ENCODE measurements around the gene ISYNA1. TPM values are rescaled to one million over a fixed set of nuclear protein-coding genes. Genes with fewer than 3 reads are reported as not detected.
A peak's percentile ranks its signal among the peaks of the same experiment; 100 is the strongest.
"Not testable (repeated sequence)": the region's sequence is repeated elsewhere in the genome, so short reads cannot be mapped to it uniquely, and the experiment has no call there.

The ISYNA1 gene
- total and polyA plus RNA-seq, 5 donors, result 36.9 to 55.4 (median 48.5) TPM

DNA sequence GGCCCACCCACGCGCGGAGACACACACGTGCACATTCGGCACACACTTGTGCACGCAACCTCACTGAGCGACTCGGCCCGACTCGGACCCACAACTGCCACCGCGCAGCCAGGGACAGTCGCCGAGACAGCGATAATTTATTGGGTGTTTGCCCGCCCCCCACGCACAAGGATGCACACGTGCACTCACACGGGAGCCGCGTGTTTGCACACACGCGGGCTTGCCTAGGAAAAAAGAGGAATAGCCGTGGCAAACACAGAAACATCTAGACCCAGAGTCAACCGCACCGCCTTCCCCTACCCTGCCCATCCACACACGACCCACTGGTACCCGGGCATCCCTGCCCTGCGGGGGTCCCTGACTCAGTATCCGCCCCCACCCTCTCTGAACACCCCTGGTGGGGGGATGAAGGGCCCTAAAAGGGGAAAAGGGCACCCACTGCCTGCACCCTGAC, 19.9 kb downstream of the ISYNA1 start:
- Histone ChIP-seq H3K9me3 (ENCODE audit: control insufficient read depth, low read length) (no peaks in the 10 kb centered on the region), H3K27ac (ENCODE audit: low read length) (peak overlapping the region; percentile 62), H3K27me3 (ENCODE audit: control insufficient read depth, insufficient read depth) (no peaks in the 10 kb centered on the region), H3K4me1 (ENCODE audit: control insufficient read depth, insufficient read depth, low read length) (peaks cover 7% of the 10 kb centered on the region), H3K4me3 (ENCODE audit: low read length) (no peak overlapping the region)
- DNase-seq, result peak in 2 of 3 donors; percentile 44 to 86
- 10% methylated on average over 30 of the region's 30 CpGs for WGBS
- intact Hi-C loops (cut with DNase I), result loop anchor here in 2 of 4 donors (10.0 kb wide), 2 partner anchors 143 to 213 kb away; partner anchors contain the start of genes RAB3A (in 2 of the 2) and IQCN (in 1 of the 2)
- ATAC-seq, result no peak

DNA sequence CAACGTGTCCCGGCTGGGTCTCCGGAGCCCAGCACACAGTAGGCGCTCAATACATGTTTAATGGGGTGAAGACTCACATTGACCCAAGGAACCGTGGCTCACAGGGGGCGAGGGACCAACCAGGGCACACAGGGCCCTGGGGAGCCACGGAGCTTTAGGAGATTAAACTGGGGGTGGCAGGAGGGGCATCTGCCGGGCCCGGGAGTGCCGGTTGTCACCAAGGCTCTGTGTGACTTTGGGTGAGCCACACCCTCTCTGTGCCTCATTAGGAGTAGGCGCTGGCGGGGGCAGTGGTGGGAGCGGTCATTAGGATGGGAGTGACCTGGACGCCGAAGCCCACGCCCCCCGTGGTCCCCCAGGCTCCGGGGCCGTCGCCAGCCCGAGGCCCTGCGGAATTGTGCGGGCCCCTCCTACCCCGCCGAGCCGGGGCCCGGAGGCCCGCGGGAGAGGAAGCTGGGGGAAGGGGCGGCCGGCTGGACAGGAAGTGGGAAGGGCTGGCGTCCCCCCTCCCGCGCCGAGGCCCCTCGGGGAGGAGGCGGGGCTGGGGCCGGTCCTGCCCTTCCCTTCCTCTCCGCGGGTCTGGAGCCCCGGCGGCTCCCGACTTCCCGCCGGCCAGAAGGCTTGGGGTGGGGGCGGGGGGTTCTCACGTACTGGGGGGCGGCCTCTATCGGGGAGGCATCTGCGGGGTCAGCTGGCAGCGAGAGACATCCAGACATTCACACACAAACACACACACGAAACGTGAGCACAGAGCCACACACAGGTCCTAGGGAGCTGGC, 20.5 kb downstream of the ISYNA1 start:
- DNase-seq (peak; percentile 91 to 97 (median 95)), ATAC-seq (peak; percentile 70 to 73)
- Histone ChIP-seq H3K27ac (ENCODE audit: low read length) (peak overlapping the region; percentile 98), H3K4me1 (ENCODE audit: control insufficient read depth, insufficient read depth, low read length) (peaks cover 7% of the 10 kb centered on the region), H3K9me3 (ENCODE audit: control insufficient read depth, low read length) (no peaks in the 10 kb centered on the region), H3K4me3 (ENCODE audit: low read length) (peak overlapping the region; percentile 12), H3K27me3 (ENCODE audit: control insufficient read depth, insufficient read depth) (no peaks in the 10 kb centered on the region)
- intact Hi-C loops (cut with DNase I), result loop anchor here in 2 of 4 donors (10.0 kb wide), 2 partner anchors 143 to 213 kb away; partner anchors contain the start of genes RAB3A (in 2 of the 2) and IQCN (in 1 of the 2)
- WGBS, result under 1% methylated on average over 53 of the region's 53 CpGs

DNA sequence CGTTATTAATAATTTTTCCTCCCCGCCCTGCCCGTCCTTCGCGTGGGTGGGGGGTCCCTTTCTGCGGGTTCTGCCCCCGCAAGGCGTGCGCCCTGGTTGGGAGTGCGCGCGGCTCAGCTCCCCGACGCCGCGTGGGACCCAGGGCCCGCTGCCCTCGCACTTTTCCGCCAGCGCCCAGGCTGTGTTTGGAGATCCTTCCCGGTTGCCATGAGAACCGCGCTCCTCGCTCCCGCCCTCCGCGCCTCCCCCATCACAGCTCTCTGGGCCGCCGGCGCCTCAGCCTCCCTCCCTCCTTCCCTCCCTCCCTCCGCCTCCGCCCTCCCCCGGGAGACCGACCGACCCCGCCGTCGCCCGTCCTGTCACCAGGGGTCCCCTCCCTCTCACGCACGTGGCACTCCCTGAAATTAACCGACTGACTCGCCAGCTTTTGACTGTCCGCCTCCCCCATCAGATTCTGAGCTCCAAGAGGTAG, 21.1 kb downstream of the ISYNA1 start:
- H3K27me3 ChIP-seq (ENCODE audit: control insufficient read depth, insufficient read depth), result no peaks in the 10 kb centered on the region
- ATAC-seq (peak; percentile 69 to 72), DNase-seq (peak; percentile 96 to 98 (median 98))
- peak overlapping the region; percentile 98 for H3K27ac ChIP-seq (ENCODE audit: low read length)
- WGBS, result under 1% methylated on average over 44 of the region's 44 CpGs
- intact Hi-C loops (cut with DNase I), result loop anchor here in 2 of 4 donors (10.0 kb wide), 2 partner anchors 142 to 212 kb away; partner anchors contain the start of genes RAB3A (in 2 of the 2) and IQCN (in 1 of the 2)
- no peaks in the 10 kb centered on the region for H3K9me3 ChIP-seq (ENCODE audit: control insufficient read depth, low read length)
- peak overlapping the region; percentile 12 for H3K4me3 ChIP-seq (ENCODE audit: low read length)
- H3K4me1 ChIP-seq (ENCODE audit: control insufficient read depth, insufficient read depth, low read length), result peaks cover 7% of the 10 kb centered on the region

DNA sequence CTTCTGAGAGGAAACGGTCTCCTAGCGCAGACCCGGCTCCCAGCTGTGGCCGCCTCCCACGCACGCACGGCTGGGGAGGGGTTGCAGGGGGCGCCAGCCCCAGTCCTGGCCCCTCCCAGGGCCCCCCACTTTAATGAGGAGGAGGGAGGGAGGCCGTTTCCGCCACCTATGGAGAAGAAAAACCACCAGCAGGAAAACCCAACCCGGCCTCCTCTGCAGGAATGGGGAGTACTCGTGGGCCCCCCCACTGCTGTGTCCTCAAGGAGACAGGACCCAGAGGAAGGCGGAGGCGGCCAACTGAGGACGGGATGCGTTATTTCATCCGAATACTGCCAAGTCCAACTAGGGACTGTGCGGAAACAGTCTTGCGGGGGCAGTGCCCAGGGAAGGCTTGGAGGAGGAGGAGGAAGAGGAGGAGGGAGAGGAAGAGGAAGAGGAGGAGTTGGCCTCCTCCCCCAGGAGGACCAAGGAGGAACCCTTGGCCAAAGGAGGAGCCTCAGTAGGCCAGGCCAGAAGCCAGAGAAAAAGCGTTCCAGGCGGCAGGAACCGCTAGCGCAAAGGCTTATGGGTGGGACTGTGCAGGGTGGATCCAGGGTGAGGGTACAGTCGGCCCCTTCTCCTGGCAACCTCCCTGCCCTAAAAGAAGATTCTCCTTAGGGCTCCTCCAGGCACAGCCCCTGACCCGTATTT, 22.6 kb downstream of the ISYNA1 start:
- Histone ChIP-seq H3K27ac (ENCODE audit: low read length) (peak overlapping the region; percentile 92), H3K4me1 (ENCODE audit: control insufficient read depth, insufficient read depth, low read length) (peaks cover 7% of the 10 kb centered on the region), H3K4me3 (ENCODE audit: low read length) (peak overlapping the region; percentile 12), H3K27me3 (ENCODE audit: control insufficient read depth, insufficient read depth) (no peaks in the 10 kb centered on the region), H3K9me3 (ENCODE audit: control insufficient read depth, low read length) (no peaks in the 10 kb centered on the region)
- peak; percentile 42 to 52 for ATAC-seq
- 25% methylated on average over 25 of the region's 25 CpGs for WGBS
- DNase-seq, result peak; percentile 88 to 94 (median 93)
- intact Hi-C loops (cut with DNase I), result loop anchor here in 2 of 4 donors (10.0 kb wide), 2 partner anchors 141 to 211 kb away; partner anchors contain the start of genes RAB3A (in 2 of the 2) and IQCN (in 1 of the 2)

DNA sequence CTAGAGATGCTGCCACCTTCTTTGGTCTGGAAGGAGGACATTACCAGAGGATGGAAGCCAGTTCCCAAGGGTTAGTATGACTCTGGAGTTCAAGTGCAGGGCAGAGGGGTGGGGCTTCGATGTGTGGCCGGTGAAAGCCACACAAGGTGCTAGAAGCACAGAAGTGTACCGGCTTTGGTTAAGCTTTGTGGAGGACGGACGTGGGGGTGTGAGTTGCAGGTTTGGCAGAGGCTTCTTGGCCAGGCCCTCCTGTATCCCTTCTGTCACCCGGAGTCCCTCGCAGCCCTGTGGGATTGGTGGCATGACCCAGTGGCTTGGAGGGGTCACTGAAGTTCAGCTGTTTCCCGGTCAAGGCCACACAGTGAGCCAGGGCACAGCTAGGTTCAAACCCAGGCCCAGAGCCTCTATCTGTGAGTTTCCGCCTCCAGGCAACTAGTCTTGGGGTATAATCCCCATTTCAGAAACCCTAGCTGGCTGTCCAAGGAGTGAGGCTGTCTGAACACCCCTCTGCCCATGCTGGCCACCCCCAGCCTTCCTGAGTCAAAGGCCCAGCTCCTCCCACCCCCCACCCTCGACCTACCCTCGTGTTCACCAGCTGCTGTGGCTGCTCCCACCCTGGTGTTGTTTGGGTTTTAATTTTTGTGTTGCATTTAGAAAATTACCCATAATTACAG, 23.3 kb downstream of the ISYNA1 start:
- Histone ChIP-seq H3K4me1 (ENCODE audit: control insufficient read depth, insufficient read depth, low read length) (peaks cover 7% of the 10 kb centered on the region), H3K9me3 (ENCODE audit: control insufficient read depth, low read length) (no peaks in the 10 kb centered on the region), H3K4me3 (ENCODE audit: low read length) (peak overlapping the region; percentile 12), H3K27ac (ENCODE audit: low read length) (peak overlapping the region; percentile 92), H3K27me3 (ENCODE audit: control insufficient read depth, insufficient read depth) (no peaks in the 10 kb centered on the region)
- WGBS, result 13% methylated on average over 11 of the region's 11 CpGs
- ATAC-seq (no peak), DNase-seq (peak; percentile 36 to 73 (median 72))
- intact Hi-C loops (cut with DNase I), result loop anchor here in 2 of 4 donors (5.0 to 10.0 kb wide), 4 partner anchors 62 to 210 kb away; partner anchors contain the start of genes RAB3A (in 2 of the 2) and IQCN (in 1 of the 2)

DNA sequence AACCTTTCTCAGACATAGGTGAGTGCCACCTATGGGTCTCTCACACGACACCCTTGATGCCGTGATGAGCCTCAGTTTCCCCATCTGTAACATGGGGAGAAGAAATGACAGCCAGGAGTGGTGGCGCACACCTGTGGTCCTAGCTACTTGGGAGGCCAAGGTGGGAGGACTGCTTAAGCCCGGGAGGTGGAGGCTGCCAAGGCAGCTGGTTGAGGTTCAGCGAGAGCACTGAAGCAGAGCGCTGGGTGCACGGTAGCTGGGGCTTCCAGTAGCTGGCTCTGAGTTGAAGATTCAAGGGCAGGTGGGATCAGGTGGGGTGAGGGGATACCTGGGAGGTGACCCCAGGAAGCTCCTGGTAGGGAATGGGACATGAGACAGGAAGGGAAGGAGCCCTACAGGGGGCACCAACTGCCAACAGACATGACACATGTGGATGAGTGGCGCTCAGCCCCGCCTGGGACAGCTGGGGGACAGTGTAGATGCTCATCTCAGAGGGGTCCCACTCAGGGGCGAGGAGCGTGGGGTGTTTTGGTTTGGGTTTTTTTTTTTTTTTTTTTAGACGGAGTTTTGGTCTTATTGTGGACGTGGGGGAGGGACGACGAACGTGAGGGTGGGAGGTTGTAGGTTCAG, 25.2 kb downstream of the ISYNA1 start:
- 82% methylated on average over 15 of the region's 16 CpGs for WGBS
- Histone ChIP-seq H3K4me1 (ENCODE audit: control insufficient read depth, insufficient read depth, low read length) (peaks cover 4% of the 10 kb centered on the region), H3K27ac (ENCODE audit: low read length) (no peak overlapping the region), H3K4me3 (ENCODE audit: low read length) (no peak overlapping the region), H3K9me3 (ENCODE audit: control insufficient read depth, low read length) (no peaks in the 10 kb centered on the region), H3K27me3 (ENCODE audit: control insufficient read depth, insufficient read depth) (no peaks in the 10 kb centered on the region)
- DNase-seq, result peak in 1 of 3 donors; percentile 64
- ATAC-seq, result no peak
- intact Hi-C loops (cut with DNase I), result loop anchor here in 2 of 4 donors (5.0 to 10.0 kb wide), 4 partner anchors 60 to 208 kb away; partner anchors contain the start of genes RAB3A (in 2 of the 2) and IQCN (in 1 of the 2)

DNA sequence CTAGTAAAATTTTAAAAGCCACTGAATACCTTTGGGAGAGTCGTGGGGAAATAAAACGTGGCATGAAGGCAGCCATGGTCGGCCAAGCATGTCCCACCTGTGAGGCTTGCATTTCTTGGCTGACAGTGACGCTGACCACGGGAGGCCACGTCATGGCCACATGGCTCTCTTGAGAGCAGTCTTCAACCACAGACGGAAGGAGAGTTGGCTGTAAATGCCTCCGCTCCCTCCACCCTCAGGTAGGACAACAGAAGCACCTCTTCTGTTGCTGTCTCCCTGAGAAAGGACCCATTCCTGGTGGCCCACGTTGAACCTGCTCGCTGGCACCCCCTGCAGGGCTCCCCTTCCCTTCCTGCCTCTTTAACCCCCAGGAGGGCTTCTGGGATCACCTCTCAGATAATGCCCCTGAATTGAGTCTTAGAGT, 29.9 kb downstream of the ISYNA1 start:
- WGBS, result 51% methylated on average over 10 of the region's 10 CpGs
- DNase-seq (peak in 2 of 3 donors; percentile 68 to 69), ATAC-seq (no peak)
- intact Hi-C loops (cut with DNase I), result loop anchor here in 2 of 4 donors (10.0 kb wide), 3 partner anchors 63 to 193 kb away; partner anchors contain the start of gene PGPEP1 (in 1 of the 2)
- H3K27me3 ChIP-seq (ENCODE audit: control insufficient read depth, insufficient read depth), result no peaks in the 10 kb centered on the region
- H3K27ac ChIP-seq (ENCODE audit: low read length), result no peak overlapping the region
- H3K4me1 ChIP-seq (ENCODE audit: control insufficient read depth, insufficient read depth, low read length), result no peaks in the 10 kb centered on the region
- H3K9me3 ChIP-seq (ENCODE audit: control insufficient read depth, low read length), result no peaks in the 10 kb centered on the region
- H3K4me3 ChIP-seq (ENCODE audit: low read length), result no peak overlapping the region

DNA sequence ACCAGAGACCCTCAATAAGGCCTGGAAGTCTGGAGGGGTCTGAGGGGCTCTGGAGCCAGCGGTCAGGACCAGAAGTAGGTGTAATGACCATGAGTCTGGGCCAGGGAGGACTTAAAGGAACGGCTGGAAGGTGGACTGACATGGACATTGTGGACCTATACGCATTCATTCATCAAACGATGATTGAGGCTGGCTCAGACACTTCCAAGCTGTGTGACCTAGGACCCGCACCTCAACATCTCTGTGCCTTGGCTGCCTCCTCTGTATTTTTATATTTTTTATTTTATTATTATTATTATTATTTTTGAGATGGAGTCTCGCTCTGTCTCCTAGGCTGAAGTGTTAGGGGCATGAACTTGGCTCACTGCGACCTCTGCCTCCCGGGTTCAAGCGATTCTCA, 31.2 kb downstream of the ISYNA1 start:
- intact Hi-C loops (cut with DNase I), result loop anchor here in 2 of 4 donors (10.0 kb wide), 3 partner anchors 62 to 192 kb away; partner anchors contain the start of gene PGPEP1 (in 1 of the 2)
- no peak overlapping the region for H3K4me3 ChIP-seq (ENCODE audit: low read length)
- H3K27me3 ChIP-seq (ENCODE audit: control insufficient read depth, insufficient read depth), result no peaks in the 10 kb centered on the region
- ATAC-seq, result no peak
- no peaks in the 10 kb centered on the region for H3K4me1 ChIP-seq (ENCODE audit: control insufficient read depth, insufficient read depth, low read length)
- H3K9me3 ChIP-seq (ENCODE audit: control insufficient read depth, low read length), result no peaks in the 10 kb centered on the region
- DNase-seq, result no peak
- 94% methylated on average over 9 of the region's 9 CpGs for WGBS
- no peak overlapping the region for H3K27ac ChIP-seq (ENCODE audit: low read length)

DNA sequence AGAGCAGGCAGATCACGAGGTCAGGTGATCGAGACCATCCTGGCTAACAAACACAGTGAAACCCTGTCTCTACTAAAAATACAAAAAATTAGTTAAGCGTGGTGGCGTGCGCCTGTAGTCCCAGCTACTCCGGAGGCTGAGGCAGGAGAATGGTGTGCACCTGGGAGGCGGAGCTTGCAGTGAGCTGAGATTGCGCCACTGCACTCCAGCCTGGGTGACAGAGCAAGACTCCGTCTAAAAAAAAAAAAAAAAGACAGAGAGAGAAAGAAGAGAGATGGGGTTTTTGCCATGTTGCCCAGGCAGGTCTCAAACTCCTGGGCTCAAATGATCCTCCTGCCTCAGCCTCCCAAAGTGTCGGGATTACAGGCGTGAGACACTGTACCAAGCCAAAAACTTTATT, 32.2 kb downstream of the ISYNA1 start:
- not testable (repeated sequence) for H3K4me3 ChIP-seq (ENCODE audit: low read length); H3K27ac ChIP-seq (ENCODE audit: low read length); H3K9me3 ChIP-seq (ENCODE audit: control insufficient read depth, low read length); ATAC-seq; DNase-seq; H3K27me3 ChIP-seq (ENCODE audit: control insufficient read depth, insufficient read depth); H3K4me1 ChIP-seq (ENCODE audit: control insufficient read depth, insufficient read depth, low read length)
- intact Hi-C loops (cut with DNase I), result loop anchor here in 2 of 4 donors (10.0 kb wide), 3 partner anchors 61 to 191 kb away; partner anchors contain the start of gene PGPEP1 (in 1 of the 2)
- 90% methylated on average over 11 of the region's 11 CpGs for WGBS
